GM23338 (cell line): ENCODE measurements around the gene TSPEAR.

Source experiments
- CREB1 ChIP-seq: fragments of 250-450 bp; sonication (Bioruptor Pico); IDR thresholded peaks from 2 replicates; pipeline ENCODE4 v1.5.0; 2020; ENCODE audit warnings: low read depth, mild to moderate bottlenecking, moderate library complexity
- CTCF ChIP-seq, 2 experiments: fragments of 200-600 bp in 1 of 2; sonication (generic) in 1 of 2; conservative IDR thresholded peaks; 2 replicates each; pipeline versions ENCODE4 v1.5.1 to v1.6.1; 2016 to 2017; ENCODE audit warnings: antibody characterized with exemption in 2 of 2, low read depth in 2 of 2, mild to moderate bottlenecking in 2 of 2, moderate library complexity in 1 of 2
- EZH2 ChIP-seq: fragments of 200-600 bp; sonication (generic); IDR thresholded peaks from one replicate; pipeline ENCODE4 v1.8.0; 2017; ENCODE audit warnings: antibody characterized with exemption, mild to moderate bottlenecking, low read depth; ENCODE audit not compliant: unreplicated experiment
- EZH2phosphoT487 ChIP-seq: fragments of 200-600 bp; sonication (generic); IDR thresholded peaks from one replicate; pipeline ENCODE4 v1.8.1; 2018; ENCODE audit warnings: antibody characterized with exemption; ENCODE audit not compliant: unreplicated experiment
- JUNB ChIP-seq: IDR thresholded peaks from one replicate; pipeline ENCODE4 v1.6.1; 2016; ENCODE audit warnings: antibody characterized with exemption; ENCODE audit not compliant: unreplicated experiment
- NANOG ChIP-seq: IDR thresholded peaks from 2 replicates; pipeline ENCODE4 v1.6.1; 2016; ENCODE audit warnings: antibody characterized with exemption, borderline replicate concordance
- POLR2AphosphoS5 ChIP-seq: IDR thresholded peaks from 2 replicates; pipeline ENCODE4 v1.6.1; 2016; ENCODE audit warnings: antibody characterized with exemption, low read depth
- STAT1 ChIP-seq: IDR thresholded peaks from one replicate; pipeline ENCODE4 v1.6.1; 2016; ENCODE audit warnings: antibody characterized with exemption; ENCODE audit not compliant: unreplicated experiment
- ZNF114 ChIP-seq: fragments of 250-450 bp; sonication (Bioruptor Pico); IDR thresholded peaks from 2 replicates; pipeline ENCODE4 v1.5.0; 2020; ENCODE audit warnings: mild to moderate bottlenecking, moderate library complexity
- ZNF331 ChIP-seq: fragments of 250-450 bp; sonication (Bioruptor Pico); IDR thresholded peaks from 2 replicates; pipeline ENCODE4 v1.5.0; 2020; ENCODE audit warnings: low read depth, mild to moderate bottlenecking, moderate library complexity
- TF ChIP-seq, protein P1 (sequence below): IDR thresholded peaks from one replicate; pipeline ENCODE4 v1.6.1; 2018; ENCODE audit warnings: antibody characterized with exemption; ENCODE audit not compliant: unreplicated experiment

DNA sequence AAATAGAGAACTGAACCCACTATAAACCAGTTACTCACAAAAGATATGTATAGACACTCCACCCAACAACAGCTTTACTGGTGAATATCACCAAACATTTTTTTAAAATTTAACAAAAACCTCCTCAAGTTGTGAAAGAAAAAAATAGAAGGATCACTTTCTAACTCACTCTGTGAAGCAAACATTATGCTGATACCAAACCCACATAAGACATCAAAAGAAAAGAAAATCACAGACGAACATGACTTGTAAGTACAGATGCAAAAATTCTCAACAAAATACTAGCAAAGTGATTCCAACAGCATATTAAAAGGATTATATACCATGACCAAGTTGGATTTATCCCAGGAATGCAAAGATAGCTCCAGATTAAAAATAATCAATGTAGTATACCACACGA, 19.7 kb downstream of the TSPEAR start:
- TF ChIP-seq CTCF (conservative IDR thresholded peaks at IDR 0.05; ENCODE audit: low read depth in 2 of 2) (no peak), ZNF114 (no peak), POLR2AphosphoS5 (no peak), EZH2phosphoT487 (no peak), EZH2 (no peak), CREB1 (CRISPR knock-in tag) (no peak), ZNF331 (CRISPR knock-in tag) (no peak), STAT1 (no peak), NANOG (no peak), JUNB (no peak)
- TF ChIP-seq, protein P1, sequence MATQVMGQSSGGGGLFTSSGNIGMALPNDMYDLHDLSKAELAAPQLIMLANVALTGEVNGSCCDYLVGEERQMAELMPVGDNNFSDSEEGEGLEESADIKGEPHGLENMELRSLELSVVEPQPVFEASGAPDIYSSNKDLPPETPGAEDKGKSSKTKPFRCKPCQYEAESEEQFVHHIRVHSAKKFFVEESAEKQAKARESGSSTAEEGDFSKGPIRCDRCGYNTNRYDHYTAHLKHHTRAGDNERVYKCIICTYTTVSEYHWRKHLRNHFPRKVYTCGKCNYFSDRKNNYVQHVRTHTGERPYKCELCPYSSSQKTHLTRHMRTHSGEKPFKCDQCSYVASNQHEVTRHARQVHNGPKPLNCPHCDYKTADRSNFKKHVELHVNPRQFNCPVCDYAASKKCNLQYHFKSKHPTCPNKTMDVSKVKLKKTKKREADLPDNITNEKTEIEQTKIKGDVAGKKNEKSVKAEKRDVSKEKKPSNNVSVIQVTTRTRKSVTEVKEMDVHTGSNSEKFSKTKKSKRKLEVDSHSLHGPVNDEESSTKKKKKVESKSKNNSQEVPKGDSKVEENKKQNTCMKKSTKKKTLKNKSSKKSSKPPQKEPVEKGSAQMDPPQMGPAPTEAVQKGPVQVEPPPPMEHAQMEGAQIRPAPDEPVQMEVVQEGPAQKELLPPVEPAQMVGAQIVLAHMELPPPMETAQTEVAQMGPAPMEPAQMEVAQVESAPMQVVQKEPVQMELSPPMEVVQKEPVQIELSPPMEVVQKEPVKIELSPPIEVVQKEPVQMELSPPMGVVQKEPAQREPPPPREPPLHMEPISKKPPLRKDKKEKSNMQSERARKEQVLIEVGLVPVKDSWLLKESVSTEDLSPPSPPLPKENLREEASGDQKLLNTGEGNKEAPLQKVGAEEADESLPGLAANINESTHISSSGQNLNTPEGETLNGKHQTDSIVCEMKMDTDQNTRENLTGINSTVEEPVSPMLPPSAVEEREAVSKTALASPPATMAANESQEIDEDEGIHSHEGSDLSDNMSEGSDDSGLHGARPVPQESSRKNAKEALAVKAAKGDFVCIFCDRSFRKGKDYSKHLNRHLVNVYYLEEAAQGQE: no peak
